Suprapubic skin (tissue), 3 donors: ENCODE results near the gene KCNJ6.

Experiments
- POLR2A ChIP-seq, 2 donors: fragments of 450-650 bp; IDR thresholded peaks; one replicate each; pipeline ENCODE4 v1.6.1; 2017; ENCODE audit warnings: antibody characterized with exemption in 2 of 2, mild to moderate bottlenecking in 2 of 2, moderate library complexity in 2 of 2
- TF ChIP-seq, protein P1 (sequence below), 2 donors: fragments of 200-600 bp in 1 of 2; fragments of 450-650 bp in 1 of 2; sonication (generic) in 1 of 2; IDR thresholded peaks; one replicate each; pipeline ENCODE4 v1.5.1; 2016 to 2019; ENCODE audit warnings: antibody characterized with exemption in 2 of 2, mild to moderate bottlenecking in 1 of 2, moderate library complexity in 1 of 2

DNA sequence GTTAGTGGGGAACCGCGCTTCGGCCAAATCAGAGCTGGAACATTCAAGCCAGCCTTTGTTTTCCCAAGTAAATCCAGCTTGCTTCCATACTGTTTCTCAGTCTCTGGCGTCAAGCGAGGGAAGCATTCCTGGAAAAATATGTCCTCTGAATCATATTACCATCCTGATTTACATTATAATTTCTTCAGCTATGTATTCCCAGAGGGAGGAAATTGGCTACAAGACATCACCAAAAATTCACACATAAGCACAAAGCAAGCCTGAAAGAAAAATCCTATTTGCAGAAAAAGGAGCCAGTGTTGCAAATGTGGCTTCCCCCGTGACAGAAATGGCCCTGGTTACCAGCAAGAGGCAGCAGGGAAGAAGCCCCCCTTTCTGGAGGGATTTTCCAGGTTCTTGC lies 233.3 kb downstream of the KCNJ6 start:
- no peak for TF ChIP-seq POLR2A (IDR thresholded peaks at IDR 0.05)
- TF ChIP-seq, protein P1, sequence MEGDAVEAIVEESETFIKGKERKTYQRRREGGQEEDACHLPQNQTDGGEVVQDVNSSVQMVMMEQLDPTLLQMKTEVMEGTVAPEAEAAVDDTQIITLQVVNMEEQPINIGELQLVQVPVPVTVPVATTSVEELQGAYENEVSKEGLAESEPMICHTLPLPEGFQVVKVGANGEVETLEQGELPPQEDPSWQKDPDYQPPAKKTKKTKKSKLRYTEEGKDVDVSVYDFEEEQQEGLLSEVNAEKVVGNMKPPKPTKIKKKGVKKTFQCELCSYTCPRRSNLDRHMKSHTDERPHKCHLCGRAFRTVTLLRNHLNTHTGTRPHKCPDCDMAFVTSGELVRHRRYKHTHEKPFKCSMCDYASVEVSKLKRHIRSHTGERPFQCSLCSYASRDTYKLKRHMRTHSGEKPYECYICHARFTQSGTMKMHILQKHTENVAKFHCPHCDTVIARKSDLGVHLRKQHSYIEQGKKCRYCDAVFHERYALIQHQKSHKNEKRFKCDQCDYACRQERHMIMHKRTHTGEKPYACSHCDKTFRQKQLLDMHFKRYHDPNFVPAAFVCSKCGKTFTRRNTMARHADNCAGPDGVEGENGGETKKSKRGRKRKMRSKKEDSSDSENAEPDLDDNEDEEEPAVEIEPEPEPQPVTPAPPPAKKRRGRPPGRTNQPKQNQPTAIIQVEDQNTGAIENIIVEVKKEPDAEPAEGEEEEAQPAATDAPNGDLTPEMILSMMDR (IDR thresholded peaks at IDR 0.05): no peak
